Loucy (cell line): Measurements from ENCODE around the gene NNMT.

Experiments
- EZH2phosphoT487 ChIP-seq: fragments of 200-600 bp; IDR thresholded peaks from 2 replicates; pipeline ENCODE4 v1.6.1; 2018; ENCODE audit warnings: antibody characterized with exemption, mild to moderate bottlenecking, moderate library complexity, borderline replicate concordance
- TF ChIP-seq, protein P1 (sequence below): fragments of 200-600 bp; sonication (generic); conservative IDR thresholded peaks from 2 replicates; pipeline ENCODE4 v1.5.1; 2014; ENCODE audit warnings: mild to moderate bottlenecking, antibody characterized with exemption, low read length

DNA sequence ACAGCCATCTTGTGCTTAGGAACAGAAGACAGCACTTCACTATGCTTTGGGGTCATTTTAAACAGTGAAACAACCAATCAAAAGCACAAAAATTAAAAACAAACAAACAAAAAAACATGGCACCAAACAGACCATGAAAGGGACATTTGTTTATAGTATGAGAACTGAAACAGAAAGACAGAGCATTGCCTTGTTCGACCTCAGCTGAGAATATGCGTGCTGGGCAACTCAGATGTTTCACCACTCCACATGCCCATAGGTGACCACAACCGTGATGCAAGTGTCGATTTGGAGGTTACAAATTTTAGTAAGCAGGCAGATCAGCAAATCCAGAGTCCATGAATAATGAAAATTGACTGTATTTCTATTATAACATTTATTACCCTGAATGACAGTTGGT, 30.0 kb downstream of the NNMT start:
- TF ChIP-seq, protein P1, sequence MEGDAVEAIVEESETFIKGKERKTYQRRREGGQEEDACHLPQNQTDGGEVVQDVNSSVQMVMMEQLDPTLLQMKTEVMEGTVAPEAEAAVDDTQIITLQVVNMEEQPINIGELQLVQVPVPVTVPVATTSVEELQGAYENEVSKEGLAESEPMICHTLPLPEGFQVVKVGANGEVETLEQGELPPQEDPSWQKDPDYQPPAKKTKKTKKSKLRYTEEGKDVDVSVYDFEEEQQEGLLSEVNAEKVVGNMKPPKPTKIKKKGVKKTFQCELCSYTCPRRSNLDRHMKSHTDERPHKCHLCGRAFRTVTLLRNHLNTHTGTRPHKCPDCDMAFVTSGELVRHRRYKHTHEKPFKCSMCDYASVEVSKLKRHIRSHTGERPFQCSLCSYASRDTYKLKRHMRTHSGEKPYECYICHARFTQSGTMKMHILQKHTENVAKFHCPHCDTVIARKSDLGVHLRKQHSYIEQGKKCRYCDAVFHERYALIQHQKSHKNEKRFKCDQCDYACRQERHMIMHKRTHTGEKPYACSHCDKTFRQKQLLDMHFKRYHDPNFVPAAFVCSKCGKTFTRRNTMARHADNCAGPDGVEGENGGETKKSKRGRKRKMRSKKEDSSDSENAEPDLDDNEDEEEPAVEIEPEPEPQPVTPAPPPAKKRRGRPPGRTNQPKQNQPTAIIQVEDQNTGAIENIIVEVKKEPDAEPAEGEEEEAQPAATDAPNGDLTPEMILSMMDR = no peak
- TF ChIP-seq EZH2phosphoT487 = no peak
